DND-41 (cell line): ENCODE measurements around the gene ACOXL.

Experiments
- ATAC-seq: fragments of 200-7000 bp; cut with Tn5 transposase; 3 replicates; pipeline ENCODE4 v1.9.1; 2021; ENCODE audit warnings: low read depth; ENCODE audit not compliant: insufficient read depth
- DNase-seq: peaks from one replicate; pipeline ENCODE4 v3.0.0-alpha.2; 2020
- H2AFZ ChIP-seq: 2 replicates; pipeline ENCODE4 v1.6.0; 2012; ENCODE audit warnings: low read depth, low read length
- H3K27ac ChIP-seq: 2 replicates; pipeline ENCODE4 v1.5.1; 2012; ENCODE audit warnings: low read length, inconsistent platforms
- H3K27me3 ChIP-seq: fragments of 200-600 bp; sonication (generic); 2 replicates; pipeline ENCODE4 v1.6.0; 2012; ENCODE audit warnings: low read length, mild to moderate bottlenecking, inconsistent platforms; ENCODE audit not compliant: insufficient read depth, poor library complexity
- H3K36me3 ChIP-seq: 2 replicates; pipeline ENCODE4 v1.5.1; 2012; ENCODE audit warnings: low read length, inconsistent platforms; ENCODE audit not compliant: insufficient read depth
- H3K4me1 ChIP-seq: 2 replicates; pipeline ENCODE4 v1.5.1; 2012; ENCODE audit warnings: mild to moderate bottlenecking, low read length; ENCODE audit not compliant: insufficient read depth
- H3K4me2 ChIP-seq: 2 replicates; pipeline ENCODE4 v1.6.0; 2012; ENCODE audit warnings: mild to moderate bottlenecking, moderate library complexity, low read length, inconsistent platforms; ENCODE audit not compliant: insufficient read depth
- H3K4me3 ChIP-seq, 2 experiments: fragments of 200-600 bp in 1 of 2; shearing (Covaris generic) in 1 of 2; 2 replicates each; pipeline ENCODE4 v1.5.1; 2012 to 2016; ENCODE audit warnings: inconsistent platforms in 2 of 2, low read length in 2 of 2, mild to moderate bottlenecking in 2 of 2, low read depth in 1 of 2, moderate library complexity in 1 of 2
- H3K79me2 ChIP-seq: 2 replicates; pipeline ENCODE4 v1.6.0; 2012; ENCODE audit warnings: low read length, inconsistent platforms; ENCODE audit not compliant: insufficient read depth
- H3K9ac ChIP-seq: 2 replicates; pipeline ENCODE4 v1.6.0; 2012; ENCODE audit warnings: low read depth, mild to moderate bottlenecking, inconsistent platforms, low read length, moderate library complexity
- H3K9me3 ChIP-seq: 2 replicates; pipeline ENCODE4 v1.5.1; 2012; ENCODE audit warnings: low read length, moderate library complexity, mild to moderate bottlenecking, inconsistent platforms; ENCODE audit not compliant: insufficient read depth, severe bottlenecking
- H4K20me1 ChIP-seq: 2 replicates; pipeline ENCODE4 v1.6.0; 2012; ENCODE audit warnings: low read length; ENCODE audit not compliant: insufficient read depth
- CTCF ChIP-seq: IDR thresholded peaks from 2 replicates; pipeline ENCODE4 v1.5.1; 2012; ENCODE audit warnings: borderline replicate concordance, low read length, moderate library complexity, mild to moderate bottlenecking; ENCODE audit not compliant: poor library complexity, severe bottlenecking; ENCODE audit errors: extremely low read depth
- EZH2 ChIP-seq: IDR thresholded peaks from 3 replicates; pipeline ENCODE4 v1.6.1; 2012; ENCODE audit warnings: borderline replicate concordance, low read depth, mild to moderate bottlenecking, moderate library complexity, low read length, inconsistent platforms; ENCODE audit not compliant: severe bottlenecking

ACOXL gene

GRCh38 chr2:110780461-110780860 lies 48.1 kb downstream of the ACOXL start:
- Histone ChIP-seq H4K20me1 (no peaks in the 10 kb centered on the region), H3K4me3 (no peak overlapping the region), H3K27me3 (no peaks in the 10 kb centered on the region), H2AFZ (no peak overlapping the region), H3K79me2 (no peaks in the 10 kb centered on the region), H3K4me1 (no peaks in the 10 kb centered on the region), H3K4me2 (no peak overlapping the region), H3K27ac (no peak overlapping the region), H3K9ac (no peak overlapping the region), H3K36me3 (no peaks in the 10 kb centered on the region), H3K9me3 (no peaks in the 10 kb centered on the region)
- no peak for TF ChIP-seq EZH2
- DNase-seq (no peak), ATAC-seq (no peak)

GRCh38 chr2:110783196-110783873 lies 51.0 kb downstream of the ACOXL start:
- no peaks in the 10 kb centered on the region for H3K36me3 ChIP-seq
- H4K20me1 ChIP-seq: no peaks in the 10 kb centered on the region
- H3K79me2 ChIP-seq: no peaks in the 10 kb centered on the region
- no peak overlapping the region for H3K27ac ChIP-seq
- DNase-seq (no peak), ATAC-seq (no peak)
- no peak overlapping the region for H2AFZ ChIP-seq
- H3K27me3 ChIP-seq: no peaks in the 10 kb centered on the region
- no peak overlapping the region for H3K9ac ChIP-seq
- TF ChIP-seq CTCF: no peak
- no peak for TF ChIP-seq EZH2
- H3K9me3 ChIP-seq: no peaks in the 10 kb centered on the region
- H3K4me2 ChIP-seq: no peak overlapping the region
- no peak overlapping the region for H3K4me3 ChIP-seq
- no peaks in the 10 kb centered on the region for H3K4me1 ChIP-seq

GRCh38 chr2:110784047-110784631 lies 51.8 kb downstream of the ACOXL start:
- no peak overlapping the region for H2AFZ ChIP-seq
- no peaks in the 10 kb centered on the region for H3K9me3 ChIP-seq
- H3K36me3 ChIP-seq: no peaks in the 10 kb centered on the region
- no peak for TF ChIP-seq EZH2
- no peak for TF ChIP-seq CTCF
- no peaks in the 10 kb centered on the region for H3K79me2 ChIP-seq
- H3K4me2 ChIP-seq: no peak overlapping the region
- H3K27me3 ChIP-seq: no peaks in the 10 kb centered on the region
- no peak overlapping the region for H3K27ac ChIP-seq
- no peak overlapping the region for H3K9ac ChIP-seq
- no peak overlapping the region for H3K4me3 ChIP-seq
- H3K4me1 ChIP-seq: no peaks in the 10 kb centered on the region
- ATAC-seq (no peak), DNase-seq (no peak)
- H4K20me1 ChIP-seq: no peaks in the 10 kb centered on the region

GRCh38 chr2:110785439-110785838 lies 53.1 kb downstream of the ACOXL start:
- Histone ChIP-seq H3K27ac (no peak overlapping the region), H3K36me3 (no peaks in the 10 kb centered on the region), H3K9ac (no peak overlapping the region), H3K79me2 (no peaks in the 10 kb centered on the region), H4K20me1 (no peaks in the 10 kb centered on the region), H2AFZ (no peak overlapping the region), H3K9me3 (no peaks in the 10 kb centered on the region), H3K27me3 (no peaks in the 10 kb centered on the region), H3K4me3 (no peak overlapping the region), H3K4me1 (peaks cover under 1% of the 10 kb centered on the region), H3K4me2 (no peak overlapping the region)
- DNase-seq: no peak
- ATAC-seq: no peak
- TF ChIP-seq EZH2 (no peak), CTCF (no peak)
